ENCODE results near the gene RIMBP2. TPM values are rescaled to one million over a fixed set of nuclear protein-coding genes. Genes with fewer than 3 reads are reported as not detected.

RIMBP2 gene
- total and polyA plus RNA-seq, 4 donors: 0.39 to 1.0 TPM; not detected in 2

- 77 to 83% methylated on average over 7 of the region's 7 CpGs for WGBS, 2 donors
- H3K27me3 ChIP-seq (ENCODE audit: control insufficient read depth in 1 of 2, insufficient read depth in 2 of 2, low read length in 1 of 2): no peaks in the 10 kb centered on the region
- H3K27ac ChIP-seq (ENCODE audit: low read depth in 1 of 2, low read length in 2 of 2): no peak overlapping the region
- H3K4me3 ChIP-seq (ENCODE audit: low read length in 2 of 2): no peak overlapping the region
- H3K36me3 ChIP-seq (ENCODE audit: control insufficient read depth in 1 of 2, insufficient read depth in 2 of 2, low read length in 1 of 2): no peaks in the 10 kb centered on the region
- no peaks in the 10 kb centered on the region for H3K9me3 ChIP-seq (ENCODE audit: control insufficient read depth, low read length)
- DNase-seq (peak in 1 of 2 donors; percentile 47), ATAC-seq (ENCODE audit: low FRiP score) (no peak)
- intact Hi-C loops (cut with DNase I): no loop called here
- H3K4me1 ChIP-seq (ENCODE audit: control insufficient read depth in 1 of 2, insufficient read depth in 2 of 2, low read length in 2 of 2): no peaks in the 10 kb centered on the region
Observed at GRCh38 chr12:130683080-130683479, 33.0 kb downstream of the RIMBP2 start.

GRCh38 chr12:130680451-130680990, 35.6 kb downstream of the RIMBP2 start:
- no peaks in the 10 kb centered on the region for H3K36me3 ChIP-seq (ENCODE audit: control insufficient read depth in 1 of 2, insufficient read depth in 2 of 2, low read length in 1 of 2)
- no peaks in the 10 kb centered on the region for H3K4me1 ChIP-seq (ENCODE audit: control insufficient read depth in 1 of 2, insufficient read depth in 2 of 2, low read length in 2 of 2)
- H3K27me3 ChIP-seq (ENCODE audit: control insufficient read depth in 1 of 2, insufficient read depth in 2 of 2, low read length in 1 of 2): no peaks in the 10 kb centered on the region
- 77 to 78% methylated on average over 15 of the region's 15 CpGs for WGBS, 2 donors
- H3K4me3 ChIP-seq (ENCODE audit: low read length in 2 of 2): no peak overlapping the region
- no peaks in the 10 kb centered on the region for H3K9me3 ChIP-seq (ENCODE audit: control insufficient read depth, low read length)
- intact Hi-C loops (cut with DNase I): no loop called here
- no peak overlapping the region for H3K27ac ChIP-seq (ENCODE audit: low read depth in 1 of 2, low read length in 2 of 2)
- ATAC-seq (ENCODE audit: low FRiP score): no peak
- peak in 1 of 2 donors; percentile 52 for DNase-seq

- intact Hi-C loops (cut with DNase I): no loop called here
- Histone ChIP-seq H3K27ac (ENCODE audit: low read depth in 1 of 2, low read length in 2 of 2) (no peak overlapping the region), H3K4me1 (ENCODE audit: control insufficient read depth in 1 of 2, insufficient read depth in 2 of 2, low read length in 2 of 2) (no peaks in the 10 kb centered on the region), H3K36me3 (ENCODE audit: control insufficient read depth in 1 of 2, insufficient read depth in 2 of 2, low read length in 1 of 2) (no peaks in the 10 kb centered on the region), H3K4me3 (ENCODE audit: low read length in 2 of 2) (no peak overlapping the region), H3K9me3 (ENCODE audit: control insufficient read depth, low read length) (no peaks in the 10 kb centered on the region), H3K27me3 (ENCODE audit: control insufficient read depth in 1 of 2, insufficient read depth in 2 of 2, low read length in 1 of 2) (no peaks in the 10 kb centered on the region)
- WGBS, 2 donors: 68 to 75% methylated on average over 23 of the region's 23 CpGs
- peak in 1 of 2 donors; percentile 35 for DNase-seq
- no peak for ATAC-seq (ENCODE audit: low FRiP score)
Observed at GRCh38 chr12:130677957-130678558, 38.0 kb downstream of the RIMBP2 start.

GRCh38 chr12:130675791-130676190, 40.3 kb downstream of the RIMBP2 start:
- DNase-seq: no peak
- Histone ChIP-seq H3K27ac (ENCODE audit: low read depth in 1 of 2, low read length in 2 of 2) (no peak overlapping the region), H3K9me3 (ENCODE audit: control insufficient read depth, low read length) (no peaks in the 10 kb centered on the region), H3K4me3 (ENCODE audit: low read length in 2 of 2) (no peak overlapping the region), H3K36me3 (ENCODE audit: control insufficient read depth in 1 of 2, insufficient read depth in 2 of 2, low read length in 1 of 2) (no peaks in the 10 kb centered on the region), H3K27me3 (ENCODE audit: control insufficient read depth in 1 of 2, insufficient read depth in 2 of 2, low read length in 1 of 2) (no peaks in the 10 kb centered on the region), H3K4me1 (ENCODE audit: control insufficient read depth in 1 of 2, insufficient read depth in 2 of 2, low read length in 2 of 2) (no peaks in the 10 kb centered on the region)
- ATAC-seq (ENCODE audit: low FRiP score): no peak
- intact Hi-C loops (cut with DNase I): no loop called here
- WGBS, 2 donors: 93 to 96% methylated on average over 15 of the region's 15 CpGs

- Histone ChIP-seq H3K9me3 (ENCODE audit: control insufficient read depth, low read length) (no peaks in the 10 kb centered on the region), H3K36me3 (ENCODE audit: control insufficient read depth in 1 of 2, insufficient read depth in 2 of 2, low read length in 1 of 2) (no peaks in the 10 kb centered on the region), H3K4me3 (ENCODE audit: low read length in 2 of 2) (no peak overlapping the region), H3K27ac (ENCODE audit: low read depth in 1 of 2, low read length in 2 of 2) (no peak overlapping the region), H3K27me3 (ENCODE audit: control insufficient read depth in 1 of 2, insufficient read depth in 2 of 2, low read length in 1 of 2) (no peaks in the 10 kb centered on the region), H3K4me1 (ENCODE audit: control insufficient read depth in 1 of 2, insufficient read depth in 2 of 2, low read length in 2 of 2) (no peaks in the 10 kb centered on the region)
- DNase-seq (no peak), ATAC-seq (ENCODE audit: low FRiP score) (no peak)
- 93 to 94% methylated on average over 16 of the region's 16 CpGs for WGBS, 2 donors
- intact Hi-C loops (cut with DNase I): no loop called here
Observed at GRCh38 chr12:130675121-130675520, 41.0 kb downstream of the RIMBP2 start.

- H3K9me3 ChIP-seq (ENCODE audit: control insufficient read depth, low read length): no peaks in the 10 kb centered on the region
- 89 to 90% methylated on average over 24 of the region's 24 CpGs for WGBS, 2 donors
- no peak overlapping the region for H3K4me3 ChIP-seq (ENCODE audit: low read length in 2 of 2)
- no peaks in the 10 kb centered on the region for H3K27me3 ChIP-seq (ENCODE audit: control insufficient read depth in 1 of 2, insufficient read depth in 2 of 2, low read length in 1 of 2)
- H3K27ac ChIP-seq (ENCODE audit: low read depth in 1 of 2, low read length in 2 of 2): no peak overlapping the region
- intact Hi-C loops (cut with DNase I): no loop called here
- no peaks in the 10 kb centered on the region for H3K36me3 ChIP-seq (ENCODE audit: control insufficient read depth in 1 of 2, insufficient read depth in 2 of 2, low read length in 1 of 2)
- no peaks in the 10 kb centered on the region for H3K4me1 ChIP-seq (ENCODE audit: control insufficient read depth in 1 of 2, insufficient read depth in 2 of 2, low read length in 2 of 2)
- ATAC-seq (ENCODE audit: low FRiP score) (no peak), DNase-seq (no peak)
Observed at GRCh38 chr12:130674676-130675075, 41.4 kb downstream of the RIMBP2 start.

- H3K4me3 ChIP-seq (ENCODE audit: low read length in 2 of 2): no peak overlapping the region
- no peaks in the 10 kb centered on the region for H3K4me1 ChIP-seq (ENCODE audit: control insufficient read depth in 1 of 2, insufficient read depth in 2 of 2, low read length in 2 of 2)
- no peaks in the 10 kb centered on the region for H3K36me3 ChIP-seq (ENCODE audit: control insufficient read depth in 1 of 2, insufficient read depth in 2 of 2, low read length in 1 of 2)
- intact Hi-C loops (cut with DNase I): no loop called here
- 69 to 73% methylated on average over 17 of the region's 17 CpGs for WGBS, 2 donors
- no peaks in the 10 kb centered on the region for H3K27me3 ChIP-seq (ENCODE audit: control insufficient read depth in 1 of 2, insufficient read depth in 2 of 2, low read length in 1 of 2)
- no peak overlapping the region for H3K27ac ChIP-seq (ENCODE audit: low read depth in 1 of 2, low read length in 2 of 2)
- no peaks in the 10 kb centered on the region for H3K9me3 ChIP-seq (ENCODE audit: control insufficient read depth, low read length)
- no peak for DNase-seq
- no peak for ATAC-seq (ENCODE audit: low FRiP score)
Observed at GRCh38 chr12:130673036-130673705, 42.9 kb downstream of the RIMBP2 start.

- ATAC-seq (ENCODE audit: low FRiP score) (no peak), DNase-seq (no peak)
- Histone ChIP-seq H3K36me3 (ENCODE audit: control insufficient read depth in 1 of 2, insufficient read depth in 2 of 2, low read length in 1 of 2) (no peaks in the 10 kb centered on the region), H3K9me3 (ENCODE audit: control insufficient read depth, low read length) (no peaks in the 10 kb centered on the region), H3K27me3 (ENCODE audit: control insufficient read depth in 1 of 2, insufficient read depth in 2 of 2, low read length in 1 of 2) (no peaks in the 10 kb centered on the region), H3K4me1 (ENCODE audit: control insufficient read depth in 1 of 2, insufficient read depth in 2 of 2, low read length in 2 of 2) (no peaks in the 10 kb centered on the region), H3K4me3 (ENCODE audit: low read length in 2 of 2) (no peak overlapping the region), H3K27ac (ENCODE audit: low read depth in 1 of 2, low read length in 2 of 2) (no peak overlapping the region)
- 66 to 67% methylated on average over 15 of the region's 15 CpGs for WGBS, 2 donors
- intact Hi-C loops (cut with DNase I): no loop called here
Observed at GRCh38 chr12:130672089-130672820, 43.8 kb downstream of the RIMBP2 start.
